Right lobe of liver (tissue), 6 donors: Measurements from ENCODE around the gene CLCN1. TPM values are rescaled to one million over a fixed set of nuclear protein-coding genes. Genes with fewer than 3 reads are reported as not detected.

Experiments
- ATAC-seq, 4 donors: fragments of 200-7000 bp; cut with Tn5 transposase; one replicate each; pipeline ENCODE4 v1.9.1; 2020; ENCODE audit warnings: mild to moderate bottlenecking in 4 of 4, moderate library complexity in 4 of 4
- DNase-seq, 3 donors: peaks; one replicate each; pipeline ENCODE4 v3.0.0-alpha.2; 2020
- H3K27ac ChIP-seq, 3 donors: fragments of 200-600 bp; one replicate each; pipeline ENCODE4 v1.8.0; 2022
- H3K27me3 ChIP-seq, 2 donors: fragments of 200-600 bp; one replicate each; pipeline ENCODE4 v1.8.0; 2022
- H3K36me3 ChIP-seq, 4 donors: fragments of 200-600 bp; sonication (generic) in 1 of 4; one replicate each; pipeline versions ENCODE4 v1.5.1 to v1.8.0; 2017 to 2022; ENCODE audit warnings: control low read depth in 1 of 4
- H3K4me1 ChIP-seq, 4 donors: fragments of 200-600 bp; sonication (generic) in 1 of 4; one replicate each; pipeline versions ENCODE4 v1.5.1 to v1.8.0; 2017 to 2022; ENCODE audit warnings: control low read depth in 1 of 4
- H3K4me3 ChIP-seq, 3 donors: fragments of 200-600 bp; one replicate each; pipeline ENCODE4 v1.8.0; 2022
- H3K9me3 ChIP-seq, 4 donors: fragments of 200-600 bp; sonication (generic) in 1 of 4; one replicate each; pipeline versions ENCODE4 v1.5.1 to v1.8.0; 2017 to 2022; ENCODE audit warnings: control low read depth in 1 of 4
- POLR2A ChIP-seq: fragments of 450-650 bp; IDR thresholded peaks from one replicate; pipeline ENCODE4 v1.6.1; 2017; ENCODE audit warnings: antibody characterized with exemption, mild to moderate bottlenecking
- WGBS: methylation state at CpG from one replicate; pipeline ENCODE4 v1.1.6; 2018; ENCODE audit warnings: low coverage, low lambda C conversion rate; ENCODE audit not compliant: insufficient coverage; ENCODE audit errors: missing lambda C conversion rate; 5-methylcytosine and 5-hydroxymethylcytosine counted together
- intact Hi-C, 2 donors: fragments of 100-400 bp; cut with DNase I; formaldehyde crosslinking; loops; one replicate each; pipeline versions ENCODE4 v1.11.2 to v1.14.1; 2022
- total RNA-seq, 6 experiments: library from RNA; depleted of rRNA in 2 of 6; stranded (reverse); fragments of >200 nt in 2 of 6; fragmentation: NEBNext Ultra II Directional in 3 of 6; extraction: Animal tissue kit (Norgen Biotek cat#: 25700) in 3 of 6; gene quantifications; one replicate each; pipeline versions ENCODE4 v1.1.0 to v1.2.4, GENCODE V29; 2016 to 2023
- TF ChIP-seq, protein P1 (sequence below), 4 donors: fragments of 200-600 bp in 3 of 4; fragments of 450-650 bp in 1 of 4; IDR thresholded peaks; one replicate each; pipeline versions ENCODE4 v1.5.1 to v1.8.0; 2016 to 2022; ENCODE audit warnings: antibody characterized with exemption in 4 of 4, mild to moderate bottlenecking in 2 of 4
- donor health status: DM: no; HTN: yes; CAD: no.
- donor health status: DM: no; HTN: no; CAD: no.
- donor health status: DM: no; HTN: no; CAD: no.
- donor health status: DM: no; HTN: yes; CAD: no.
- donor health status: DM: no; HTN: yes; CAD: no.

CLCN1 gene
- total RNA-seq, 6 experiments from 2014 or later = not detected

DNA sequence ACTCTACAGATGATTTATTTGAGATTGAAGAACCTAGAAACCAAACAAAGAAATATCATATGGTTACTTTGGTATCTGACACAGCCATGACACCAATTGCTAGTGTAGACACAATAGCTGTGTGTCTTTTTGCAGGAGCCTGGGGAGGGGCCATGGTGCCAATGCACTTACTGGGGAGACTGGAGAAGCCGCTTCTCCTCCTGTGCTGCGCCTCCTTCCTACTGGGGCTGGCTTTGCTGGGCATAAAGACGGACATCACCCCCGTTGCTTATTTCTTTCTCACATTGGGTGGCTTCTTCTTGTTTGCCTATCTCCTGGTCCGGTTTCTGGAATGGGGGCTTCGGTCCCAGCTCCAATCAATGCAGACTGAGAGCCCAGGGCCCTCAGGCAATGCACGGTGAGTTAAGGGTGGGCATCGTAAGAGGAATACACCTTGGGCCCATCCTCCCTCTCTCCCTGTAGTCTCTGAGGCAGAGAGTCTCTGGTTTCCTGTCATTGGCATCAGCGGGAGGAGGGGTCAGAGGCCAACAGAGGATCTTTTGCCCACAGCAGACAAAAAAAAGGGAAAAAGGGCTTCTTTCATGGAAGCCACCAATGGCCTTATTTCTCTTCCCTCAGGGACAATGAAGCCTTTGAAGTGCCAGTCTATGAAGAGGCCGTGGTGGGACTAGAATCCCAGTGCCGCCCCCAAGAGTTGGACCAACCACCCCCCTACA lies 29.9 kb upstream of the CLCN1 start:
- 80% methylated on average over 3 of the region's 11 CpGs for WGBS
- Histone ChIP-seq H3K4me3 (peak overlapping the region in 1 of 3 donors; percentile 59), H3K9me3 (no peaks in the 10 kb centered on the region), H3K27ac (peak overlapping the region in 1 of 3 donors; percentile 19), H3K36me3 (no peaks in the 10 kb centered on the region), H3K27me3 (no peaks in the 10 kb centered on the region), H3K4me1 (peaks cover 0 to 39% (median 6%) of the 10 kb centered on the region in 4 donors)
- ATAC-seq (no peak), DNase-seq (no peak)
- intact Hi-C loops = no loop called here
- TF ChIP-seq, protein P1, sequence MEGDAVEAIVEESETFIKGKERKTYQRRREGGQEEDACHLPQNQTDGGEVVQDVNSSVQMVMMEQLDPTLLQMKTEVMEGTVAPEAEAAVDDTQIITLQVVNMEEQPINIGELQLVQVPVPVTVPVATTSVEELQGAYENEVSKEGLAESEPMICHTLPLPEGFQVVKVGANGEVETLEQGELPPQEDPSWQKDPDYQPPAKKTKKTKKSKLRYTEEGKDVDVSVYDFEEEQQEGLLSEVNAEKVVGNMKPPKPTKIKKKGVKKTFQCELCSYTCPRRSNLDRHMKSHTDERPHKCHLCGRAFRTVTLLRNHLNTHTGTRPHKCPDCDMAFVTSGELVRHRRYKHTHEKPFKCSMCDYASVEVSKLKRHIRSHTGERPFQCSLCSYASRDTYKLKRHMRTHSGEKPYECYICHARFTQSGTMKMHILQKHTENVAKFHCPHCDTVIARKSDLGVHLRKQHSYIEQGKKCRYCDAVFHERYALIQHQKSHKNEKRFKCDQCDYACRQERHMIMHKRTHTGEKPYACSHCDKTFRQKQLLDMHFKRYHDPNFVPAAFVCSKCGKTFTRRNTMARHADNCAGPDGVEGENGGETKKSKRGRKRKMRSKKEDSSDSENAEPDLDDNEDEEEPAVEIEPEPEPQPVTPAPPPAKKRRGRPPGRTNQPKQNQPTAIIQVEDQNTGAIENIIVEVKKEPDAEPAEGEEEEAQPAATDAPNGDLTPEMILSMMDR (IDR thresholded peaks at IDR 0.05) = no peak
- no peak for TF ChIP-seq POLR2A

DNA sequence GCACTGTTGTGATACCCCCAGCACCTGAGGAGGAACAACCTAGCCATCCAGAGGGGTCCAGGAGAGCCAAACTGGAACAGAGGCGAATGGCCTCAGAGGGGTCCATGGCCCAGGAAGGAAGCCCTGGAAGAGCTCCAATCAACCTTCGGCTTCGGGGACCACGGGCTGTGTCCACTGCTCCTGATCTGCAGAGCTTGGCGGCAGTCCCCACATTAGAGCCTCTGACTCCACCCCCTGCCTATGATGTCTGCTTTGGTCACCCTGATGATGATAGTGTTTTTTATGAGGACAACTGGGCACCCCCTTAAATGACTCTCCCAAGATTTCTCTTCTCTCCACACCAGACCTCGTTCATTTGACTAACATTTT lies 29.4 kb upstream of the CLCN1 start:
- Histone ChIP-seq H3K4me1 (peaks cover 0 to 39% (median 6%) of the 10 kb centered on the region in 4 donors), H3K4me3 (no peak overlapping the region), H3K36me3 (no peaks in the 10 kb centered on the region), H3K9me3 (no peaks in the 10 kb centered on the region), H3K27ac (no peak overlapping the region), H3K27me3 (no peaks in the 10 kb centered on the region)
- 100% methylated on average over 1 of the region's 6 CpGs for WGBS
- ATAC-seq (no peak), DNase-seq (no peak)
- intact Hi-C loops = no loop called here
- TF ChIP-seq, protein P1 (IDR thresholded peaks at IDR 0.05) = no peak
- TF ChIP-seq POLR2A = no peak

DNA sequence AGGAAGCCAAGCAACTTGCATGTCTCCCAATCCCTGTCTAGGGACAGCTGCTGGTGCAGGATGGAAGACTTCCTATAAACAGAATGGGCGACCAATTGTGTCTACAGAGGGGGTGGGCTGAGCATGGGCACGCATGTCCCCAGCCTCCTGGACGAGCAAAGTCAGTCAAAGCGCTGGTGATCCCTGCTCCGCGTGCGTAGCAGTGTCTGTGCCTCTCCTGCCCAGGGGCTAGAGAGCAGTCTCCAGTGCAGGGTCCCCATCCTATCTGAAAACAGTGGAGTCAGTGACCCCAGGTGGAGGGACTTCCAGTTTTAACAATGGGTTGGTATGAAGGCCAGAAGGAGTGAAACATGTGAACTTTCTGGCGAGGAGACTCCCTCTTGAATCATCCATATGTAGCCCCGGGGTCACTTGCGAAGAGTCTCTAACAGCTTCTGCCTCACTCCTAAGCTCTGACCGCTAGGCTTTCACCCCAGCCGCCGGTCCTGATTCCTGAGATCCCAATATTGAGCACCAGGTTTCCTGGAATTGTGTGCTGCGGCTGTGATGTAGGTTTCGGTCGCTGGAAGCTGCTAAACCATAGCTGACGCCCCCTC lies 28.5 kb upstream of the CLCN1 start:
- ATAC-seq = no peak
- WGBS = 67% methylated on average over 3 of the region's 17 CpGs
- TF ChIP-seq POLR2A = no peak
- TF ChIP-seq, protein P1 (IDR thresholded peaks at IDR 0.05) = no peak
- Histone ChIP-seq H3K9me3 (no peaks in the 10 kb centered on the region), H3K4me3 (peak overlapping the region; percentile 29 to 99 (median 98)), H3K27me3 (no peaks in the 10 kb centered on the region), H3K36me3 (peaks cover 0 to 6% (median 0%) of the 10 kb centered on the region in 4 donors), H3K27ac (peak overlapping the region; percentile 14 to 56 (median 40)), H3K4me1 (peaks cover 0 to 39% (median 6%) of the 10 kb centered on the region in 4 donors)
- intact Hi-C loops = no loop called here
- no peak for DNase-seq

DNA sequence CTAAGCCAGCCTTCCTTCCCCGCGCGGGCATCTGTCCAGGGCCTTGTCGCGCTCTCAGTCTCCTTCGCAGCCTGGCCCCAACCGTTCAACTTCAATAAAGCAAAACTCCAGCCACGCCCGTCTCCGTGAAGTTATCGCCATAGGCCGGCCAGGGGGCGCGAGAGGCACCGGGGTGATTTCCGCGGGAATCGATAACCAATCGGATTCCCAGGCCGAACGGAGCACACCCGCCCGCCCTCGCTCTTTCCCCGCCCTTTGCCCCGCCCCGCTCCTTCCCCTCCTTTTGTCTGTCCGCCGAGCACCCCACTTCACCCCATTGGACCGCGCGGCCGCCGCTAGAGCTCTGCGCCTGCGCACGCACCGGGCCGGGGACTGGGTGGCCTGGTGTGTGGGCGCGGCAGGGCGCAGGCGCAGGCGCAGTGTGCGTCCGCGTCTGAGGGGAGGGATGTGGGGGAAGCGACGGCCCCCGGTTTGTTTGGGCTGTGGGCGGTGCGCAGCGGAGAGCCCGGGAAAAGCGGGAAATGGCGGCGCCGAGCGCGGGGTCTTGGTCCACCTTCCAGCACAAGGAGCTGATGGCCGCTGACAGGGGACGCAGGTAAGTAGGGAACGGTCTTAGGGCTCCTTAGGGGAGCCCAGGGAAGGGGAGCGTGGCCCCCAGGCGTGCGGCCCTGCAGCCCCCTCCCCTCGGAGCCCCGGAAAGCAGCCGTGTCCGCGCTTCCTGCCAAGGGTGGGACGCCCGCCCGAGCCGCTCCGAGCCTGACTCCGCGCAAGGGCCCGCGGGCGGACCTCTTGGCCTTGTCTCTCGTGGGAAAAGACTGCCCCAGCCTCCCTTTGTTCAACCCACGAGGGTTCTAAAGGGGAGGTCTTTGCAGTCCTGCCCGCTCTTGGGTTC lies 27.7 kb upstream of the CLCN1 start, which contains the start of gene CASP2:
TSS of gene CASP2 (plus strand) at position 417 of the 892 bp plus-strand sequence. CDS start at position 522, 105 bp downstream.
- DNase-seq = peak; percentile 99
- peak; percentile 87 to 92 (median 90) for ATAC-seq
- TF ChIP-seq, protein P1 (IDR thresholded peaks at IDR 0.05) = peak in 3 of 4 donors; percentile 48 to 50 (median 49)
- peak; percentile 71 for TF ChIP-seq POLR2A
- peaks cover 0 to 39% (median 6%) of the 10 kb centered on the region in 4 donors for H3K4me1 ChIP-seq
- peak within 1 kb of the TSS; percentile 88 to 99 (median 98) for H3K4me3 ChIP-seq
- under 1% methylated on average over 42 of the region's 84 CpGs for WGBS
- H3K36me3 ChIP-seq = peaks cover 0 to 13% (median under 1%) of the 10 kb centered on the region in 4 donors
- intact Hi-C loops = no loop called here
- no peaks in the 10 kb centered on the region for H3K27me3 ChIP-seq
- H3K9me3 ChIP-seq = no peaks in the 10 kb centered on the region
- peak within 1 kb of the TSS; percentile 75 to 90 (median 87) for H3K27ac ChIP-seq
